H7 (cell line): ENCODE measurements around the gene CAMK1D. TPM values are rescaled to one million over a fixed set of nuclear protein-coding genes. Genes with fewer than 3 reads are reported as not detected.

Source experiments
- DNase-seq: peaks from one replicate; pipeline ENCODE4 v3.0.0; 2012
- H3K27me3 ChIP-seq: 2 replicates; pipeline ENCODE4 v1.6.0; 2011; ENCODE audit warnings: mild to moderate bottlenecking, low read length; ENCODE audit not compliant: control insufficient read depth, insufficient read depth
- H3K36me3 ChIP-seq: replicated peaks from 2 replicates; pipeline ENCODE4 v1.5.1; 2011; ENCODE audit warnings: low read length; ENCODE audit not compliant: control insufficient read depth, insufficient read depth
- H3K4me3 ChIP-seq: 2 replicates; pipeline ENCODE4 v1.5.1; 2011; ENCODE audit warnings: low read depth, mild to moderate bottlenecking, control low read depth, low read length, moderate library complexity; ENCODE audit not compliant: insufficient read depth
- total RNA-seq: library from RNA; depleted of rRNA; stranded (reverse); fragments of >200 nt; shearing (Covaris generic); gene quantifications from 2 replicates; pipeline ENCODE4 v1.2.3, GENCODE V29; 2014

Gene CAMK1D
- total RNA-seq, 1 experiment from 2014 or later = 2.9 TPM

GRCh38 chr10:12455318-12455717 is 106.0 kb downstream of the CAMK1D start:
- H3K4me3 ChIP-seq = no peak overlapping the region
- no peaks in the 10 kb centered on the region for H3K36me3 ChIP-seq
- no peak for DNase-seq
- no peaks in the 10 kb centered on the region for H3K27me3 ChIP-seq

- H3K36me3 ChIP-seq = no peaks in the 10 kb centered on the region
- H3K27me3 ChIP-seq = no peaks in the 10 kb centered on the region
- H3K4me3 ChIP-seq = no peak overlapping the region
- no peak for DNase-seq
Measured at GRCh38 chr10:12455766-12456165, 106.4 kb downstream of the CAMK1D start.

- H3K27me3 ChIP-seq = no peaks in the 10 kb centered on the region
- DNase-seq = no peak
- no peak overlapping the region for H3K4me3 ChIP-seq
- no peaks in the 10 kb centered on the region for H3K36me3 ChIP-seq
Measured at GRCh38 chr10:12459340-12459739, 110.0 kb downstream of the CAMK1D start.

- H3K36me3 ChIP-seq = no peaks in the 10 kb centered on the region
- DNase-seq = no peak
- no peaks in the 10 kb centered on the region for H3K27me3 ChIP-seq
- no peak overlapping the region for H3K4me3 ChIP-seq
Measured at GRCh38 chr10:12459762-12460161, 110.4 kb downstream of the CAMK1D start.

- no peak overlapping the region for H3K4me3 ChIP-seq
- no peaks in the 10 kb centered on the region for H3K36me3 ChIP-seq
- no peaks in the 10 kb centered on the region for H3K27me3 ChIP-seq
- DNase-seq = no peak
Measured at GRCh38 chr10:12463459-12463838, 114.1 kb downstream of the CAMK1D start.

GRCh38 chr10:12465385-12466136 is 116.2 kb downstream of the CAMK1D start:
- no peak overlapping the region for H3K4me3 ChIP-seq
- H3K36me3 ChIP-seq = no peaks in the 10 kb centered on the region
- DNase-seq = no peak
- H3K27me3 ChIP-seq = no peaks in the 10 kb centered on the region

GRCh38 chr10:12466704-12467305 is 117.5 kb downstream of the CAMK1D start:
- no peak for DNase-seq

GRCh38 chr10:12469345-12469744 is 120.0 kb downstream of the CAMK1D start:
- H3K36me3 ChIP-seq = no peaks in the 10 kb centered on the region
- H3K4me3 ChIP-seq = no peak overlapping the region
- no peaks in the 10 kb centered on the region for H3K27me3 ChIP-seq
- no peak for DNase-seq

More at GRCh38 chr10:12466704-12467305, 117.5 kb downstream of the CAMK1D start:
- Histone ChIP-seq H3K27me3 (no peaks in the 10 kb centered on the region), H3K36me3 (no peaks in the 10 kb centered on the region), H3K4me3 (no peak overlapping the region)

GRCh38 chr10:12470719-12471118 is 121.4 kb downstream of the CAMK1D start:
- no peak for DNase-seq
- H3K36me3 ChIP-seq = no peaks in the 10 kb centered on the region
- no peaks in the 10 kb centered on the region for H3K27me3 ChIP-seq
- no peak overlapping the region for H3K4me3 ChIP-seq

GRCh38 chr10:12471135-12471534 is 121.8 kb downstream of the CAMK1D start:
- Histone ChIP-seq H3K36me3 (no peaks in the 10 kb centered on the region), H3K27me3 (no peaks in the 10 kb centered on the region), H3K4me3 (no peak overlapping the region)
- DNase-seq = no peak

- no peak overlapping the region for H3K4me3 ChIP-seq
- no peaks in the 10 kb centered on the region for H3K36me3 ChIP-seq
- DNase-seq = no peak
- no peaks in the 10 kb centered on the region for H3K27me3 ChIP-seq
Measured at GRCh38 chr10:12473491-12473890, 124.1 kb downstream of the CAMK1D start.

GRCh38 chr10:12474727-12475412 is 125.5 kb downstream of the CAMK1D start:
- Histone ChIP-seq H3K4me3 (no peak overlapping the region), H3K36me3 (no peaks in the 10 kb centered on the region), H3K27me3 (no peaks in the 10 kb centered on the region)
- no peak for DNase-seq

- Histone ChIP-seq H3K36me3 (no peaks in the 10 kb centered on the region), H3K4me3 (no peak overlapping the region), H3K27me3 (no peaks in the 10 kb centered on the region)
- no peak for DNase-seq
Measured at GRCh38 chr10:12476656-12477055, 127.3 kb downstream of the CAMK1D start.

- Histone ChIP-seq H3K4me3 (no peak overlapping the region), H3K36me3 (no peaks in the 10 kb centered on the region), H3K27me3 (no peaks in the 10 kb centered on the region)
- no peak for DNase-seq
Measured at GRCh38 chr10:12479437-12479844, 130.1 kb downstream of the CAMK1D start.

GRCh38 chr10:12479924-12480323 is 130.6 kb downstream of the CAMK1D start:
- Histone ChIP-seq H3K36me3 (no peaks in the 10 kb centered on the region), H3K4me3 (no peak overlapping the region), H3K27me3 (no peaks in the 10 kb centered on the region)
- no peak for DNase-seq
